ENCODE measurements around the gene TPK1.
"Not testable (repeated sequence)": the region's sequence is repeated elsewhere in the genome, so short reads cannot be mapped to it uniquely, and the experiment has no call there.

Gene TPK1

GRCh38 chr7:144436500-144436899 lies 399.4 kb downstream of the TPK1 start:
- H3K4me3 ChIP-seq (ENCODE audit: low read length): no peak overlapping the region
- no peak for TF ChIP-seq ZNF274 (IDR thresholded peaks at IDR 0.05; ENCODE audit: low read depth, low read length)

- H3K4me3 ChIP-seq (ENCODE audit: low read length): no peak overlapping the region
- no peak for TF ChIP-seq ZNF274 (IDR thresholded peaks at IDR 0.05; ENCODE audit: low read depth, low read length)
These were observed 407.4 kb downstream of the TPK1 start for GRCh38 chr7:144428431-144428830.

- not testable (repeated sequence) for H3K4me3 ChIP-seq (ENCODE audit: low read length)
These were observed 408.3 kb downstream of the TPK1 start for GRCh38 chr7:144427539-144427938.

GRCh38 chr7:144418931-144419330 lies 416.9 kb downstream of the TPK1 start:
- not testable (repeated sequence) for H3K4me3 ChIP-seq (ENCODE audit: low read length)

GRCh38 chr7:144416341-144416740 lies 419.5 kb downstream of the TPK1 start:
- no peak for TF ChIP-seq ZNF274 (IDR thresholded peaks at IDR 0.05; ENCODE audit: low read depth, low read length)
- no peak overlapping the region for H3K4me3 ChIP-seq (ENCODE audit: low read length)

- no peak for TF ChIP-seq ZNF274 (IDR thresholded peaks at IDR 0.05; ENCODE audit: low read depth, low read length)
These were observed 420.0 kb downstream of the TPK1 start for GRCh38 chr7:144415858-144416257.

GRCh38 chr7:144414815-144415214 lies 421.0 kb downstream of the TPK1 start:
- no peak for TF ChIP-seq ZNF274 (IDR thresholded peaks at IDR 0.05; ENCODE audit: low read depth, low read length)
- H3K4me3 ChIP-seq (ENCODE audit: low read length): no peak overlapping the region

More at GRCh38 chr7:144415858-144416257, 420.0 kb downstream of the TPK1 start:
- no peak overlapping the region for H3K4me3 ChIP-seq (ENCODE audit: low read length)

GRCh38 chr7:144410441-144410840 lies 425.4 kb downstream of the TPK1 start:
- H3K4me3 ChIP-seq (ENCODE audit: low read length): no peak overlapping the region
- no peak for TF ChIP-seq ZNF274 (IDR thresholded peaks at IDR 0.05; ENCODE audit: low read depth, low read length)

- no peak for TF ChIP-seq ZNF274 (IDR thresholded peaks at IDR 0.05; ENCODE audit: low read depth, low read length)
These were observed 427.7 kb downstream of the TPK1 start for GRCh38 chr7:144408121-144408520.

GRCh38 chr7:144407266-144407931 lies 428.5 kb downstream of the TPK1 start:
- no peak overlapping the region for H3K4me3 ChIP-seq (ENCODE audit: low read length)
- TF ChIP-seq ZNF274 (IDR thresholded peaks at IDR 0.05; ENCODE audit: low read depth, low read length): no peak

More at GRCh38 chr7:144408121-144408520, 427.7 kb downstream of the TPK1 start:
- H3K4me3 ChIP-seq (ENCODE audit: low read length): no peak overlapping the region

GRCh38 chr7:144404946-144405345 lies 430.9 kb downstream of the TPK1 start:
- H3K4me3 ChIP-seq (ENCODE audit: low read length): no peak overlapping the region
- no peak for TF ChIP-seq ZNF274 (IDR thresholded peaks at IDR 0.05; ENCODE audit: low read depth, low read length)

GRCh38 chr7:144403649-144404061 lies 432.2 kb downstream of the TPK1 start, which contains the start of gene NOBOX:
Gene NOBOX, minus strand, starts transcription at chr7:144403693.
- H3K4me3 ChIP-seq (ENCODE audit: low read length): no peak within 1 kb of the TSS
- TF ChIP-seq ZNF274 (IDR thresholded peaks at IDR 0.05; ENCODE audit: low read depth, low read length): no peak

- no peak overlapping the region for H3K4me3 ChIP-seq (ENCODE audit: low read length)
- TF ChIP-seq ZNF274 (IDR thresholded peaks at IDR 0.05; ENCODE audit: low read depth, low read length): no peak
These were observed 432.8 kb downstream of the TPK1 start for GRCh38 chr7:144403102-144403501.
